Activated CD4-positive, CD25-positive, alpha-beta regulatory T cell treated with anti-CD3 and anti-CD28 coated beads, Interleukin-2, amount 50 U/mL, for 16 hours (primary cell): ENCODE data around the gene UGDH.
A peak's percentile ranks its signal among the peaks of the same experiment; 100 is the strongest.
"Not testable (repeated sequence)": the region's sequence is repeated elsewhere in the genome, so short reads cannot be mapped to it uniquely, and the experiment has no call there.

ENCODE experiments used
- DNase-seq: peaks from one replicate; pipeline ENCODE4 v3.0.0-alpha.2; 2020; ENCODE audit warnings: low read depth, low spot score

The UGDH gene

GRCh38 chr4:39495446-39496213 lies 31.6 kb downstream of the UGDH start:
- no peak for DNase-seq

- DNase-seq: no peak
Measured at GRCh38 chr4:39494354-39494753, 32.9 kb downstream of the UGDH start.

GRCh38 chr4:39490322-39490721 lies 36.9 kb downstream of the UGDH start:
- DNase-seq: no peak

GRCh38 chr4:39486221-39486804 lies 40.9 kb downstream of the UGDH start:
- no peak for DNase-seq

GRCh38 chr4:39484582-39485272 lies 42.5 kb downstream of the UGDH start:
- DNase-seq: no peak

- no peak for DNase-seq
Measured at GRCh38 chr4:39480902-39481695, 46.1 kb downstream of the UGDH start.

- no peak for DNase-seq
Measured at GRCh38 chr4:39480251-39480650, 47.0 kb downstream of the UGDH start.

- DNase-seq: no peak
Measured at GRCh38 chr4:39476187-39476895, 50.9 kb downstream of the UGDH start.

- no peak for DNase-seq
Measured at GRCh38 chr4:39472396-39472795, 54.8 kb downstream of the UGDH start.

- no peak for DNase-seq
Measured at GRCh38 chr4:39470402-39470801, 56.8 kb downstream of the UGDH start.

- no peak for DNase-seq
Measured at GRCh38 chr4:39469429-39470077, 57.7 kb downstream of the UGDH start.

GRCh38 chr4:39467464-39467863 lies 59.8 kb downstream of the UGDH start:
- DNase-seq: no peak

- no peak for DNase-seq
Measured at GRCh38 chr4:39466747-39467146, 60.5 kb downstream of the UGDH start.

- no peak for DNase-seq
Measured at GRCh38 chr4:39464886-39465501, 62.2 kb downstream of the UGDH start.

GRCh38 chr4:39458505-39459300 lies 68.5 kb downstream of the UGDH start, which contains the start of the genes LIAS and RPL9:
TSS of gene LIAS (plus strand) at chr4:39459056. CDS start at chr4:39459118, 62 bp downstream.
TSS of gene RPL9 (minus strand) at chr4:39458922. CDS start at chr4:39458439, 483 bp downstream.
- peak; percentile 89 for DNase-seq

GRCh38 chr4:39458161-39458504 lies 69.1 kb downstream of the UGDH start:
- DNase-seq: not testable (repeated sequence)

- no peak for DNase-seq
Measured at GRCh38 chr4:39456946-39457763, 70.1 kb downstream of the UGDH start.

- no peak for DNase-seq
Measured at GRCh38 chr4:39455486-39455885, 71.8 kb downstream of the UGDH start.

- DNase-seq: no peak
Measured at GRCh38 chr4:39453738-39454137, 73.5 kb downstream of the UGDH start.
